ENCODE data around the gene IDI2.

GRCh38 chr10:1057106-1057657, 31.5 kb upstream of the IDI2 start:
- TF ChIP-seq CTCF (IDR thresholded peaks at IDR 0.05): no peak
- no peak for TF ChIP-seq EP300 (IDR thresholded peaks at IDR 0.05)

Measured in gastroesophageal sphincter (tissue), 3 donors.